Hepatocyte (in vitro differentiated cells): ENCODE data around the gene TMEM129. TPM values are rescaled to one million over a fixed set of nuclear protein-coding genes. Genes with fewer than 3 reads are reported as not detected.

Source experiments
- DNase-seq: peaks from one replicate; pipeline ENCODE4 v3.0.0-alpha.2; 2016; ENCODE audit warnings: low spot score
- H2AFZ ChIP-seq: fragments of 200-600 bp; sonication (generic); 2 replicates; pipeline ENCODE4 v1.6.0; 2016; ENCODE audit warnings: antibody characterized with exemption, mild to moderate bottlenecking
- H3K27ac ChIP-seq: fragments of 200-600 bp; sonication (generic); 2 replicates; pipeline ENCODE4 v1.5.1; 2016; ENCODE audit warnings: mild to moderate bottlenecking
- H3K27me3 ChIP-seq: fragments of 200-600 bp; sonication (generic); 2 replicates; pipeline ENCODE4 v1.6.1; 2016
- H3K36me3 ChIP-seq: fragments of 200-600 bp; sonication (generic); replicated peaks from 2 replicates; pipeline ENCODE4 v1.5.1; 2016; ENCODE audit warnings: low read depth; ENCODE audit not compliant: insufficient read depth
- H3K4me1 ChIP-seq: fragments of 200-600 bp; sonication (generic); 2 replicates; pipeline ENCODE4 v1.5.1; 2016; ENCODE audit warnings: mild to moderate bottlenecking, moderate library complexity; ENCODE audit not compliant: insufficient read depth
- H3K4me2 ChIP-seq: fragments of 200-600 bp; sonication (generic); 2 replicates; pipeline ENCODE4 v1.6.0; 2016
- H3K4me3 ChIP-seq: fragments of 200-600 bp; sonication (generic); 2 replicates; pipeline ENCODE4 v1.5.1; 2016; ENCODE audit warnings: mild to moderate bottlenecking
- H3K79me2 ChIP-seq: fragments of 200-600 bp; sonication (generic); 2 replicates; pipeline ENCODE4 v1.6.0; 2017; ENCODE audit warnings: mild to moderate bottlenecking
- H3K9me2 ChIP-seq: fragments of 200-600 bp; sonication (generic); replicated peaks from 2 replicates; pipeline ENCODE4 v1.6.0; 2017; ENCODE audit warnings: mild to moderate bottlenecking; ENCODE audit not compliant: insufficient read depth
- H3K9me3 ChIP-seq: fragments of 200-600 bp; sonication (generic); 2 replicates; pipeline ENCODE4 v1.5.1; 2016; ENCODE audit warnings: low read depth, mild to moderate bottlenecking
- H4K20me1 ChIP-seq: fragments of 200-600 bp; sonication (generic); 2 replicates; pipeline ENCODE4 v1.6.0; 2016; ENCODE audit warnings: mild to moderate bottlenecking; ENCODE audit not compliant: insufficient read depth, poor library complexity, severe bottlenecking
- EZH2 ChIP-seq: fragments of 200-600 bp; sonication (generic); IDR thresholded peaks from 2 replicates; pipeline ENCODE4 v1.6.1; 2016; ENCODE audit warnings: antibody characterized with exemption, mild to moderate bottlenecking, borderline replicate concordance
- EZH2phosphoT487 ChIP-seq: fragments of 200-600 bp; sonication (generic); IDR thresholded peaks from one replicate; pipeline ENCODE4 v1.6.1; 2018; ENCODE audit warnings: antibody characterized with exemption, mild to moderate bottlenecking, low read depth, moderate library complexity; ENCODE audit not compliant: unreplicated experiment, severe bottlenecking
- WGBS: methylation state at CpG from one replicate; pipeline ENCODE4 v1.1.6; 2016; ENCODE audit warnings: low lambda C conversion rate; ENCODE audit errors: missing lambda C conversion rate; 5-methylcytosine and 5-hydroxymethylcytosine counted together
- polyA plus RNA-seq: library from polyadenylated mRNA; unstranded; fragments of >200 nt; fragmentation: Nextera tagmentation; extraction: Ambion mirVana; gene quantifications from 2 replicates; pipeline ENCODE4 v1.2.1, GENCODE V29; 2016
- total RNA-seq: library from RNA; depleted of rRNA; stranded (reverse); fragments of >200 nt; gene quantifications from 2 replicates; pipeline ENCODE4 v1.2.3, GENCODE V29; 2014
- TF ChIP-seq, protein P1 (sequence below): fragments of 200-600 bp; sonication (generic); IDR thresholded peaks from 2 replicates; pipeline ENCODE4 v1.5.1; 2016; ENCODE audit warnings: antibody characterized with exemption, mild to moderate bottlenecking; ENCODE audit not compliant: poor library complexity

The TMEM129 gene
- total and polyA plus RNA-seq, 2 experiments from 2014 or later = 40.8 to 59.4 TPM

- Histone ChIP-seq H3K9me2 (no peaks in the 10 kb centered on the region), H4K20me1 (no peaks in the 10 kb centered on the region), H3K4me2 (no peak overlapping the region), H3K27ac (no peak overlapping the region), H3K4me3 (no peak overlapping the region), H3K79me2 (no peaks in the 10 kb centered on the region), H2AFZ (no peak overlapping the region), H3K9me3 (no peaks in the 10 kb centered on the region), H3K36me3 (no peaks in the 10 kb centered on the region), H3K4me1 (peaks cover 30% of the 10 kb centered on the region), H3K27me3 (no peaks in the 10 kb centered on the region)
- no peak for DNase-seq
- 76% methylated on average over 30 of the region's 35 CpGs for WGBS
- TF ChIP-seq EZH2 (no peak), EZH2phosphoT487 (no peak)
- TF ChIP-seq, protein P1, sequence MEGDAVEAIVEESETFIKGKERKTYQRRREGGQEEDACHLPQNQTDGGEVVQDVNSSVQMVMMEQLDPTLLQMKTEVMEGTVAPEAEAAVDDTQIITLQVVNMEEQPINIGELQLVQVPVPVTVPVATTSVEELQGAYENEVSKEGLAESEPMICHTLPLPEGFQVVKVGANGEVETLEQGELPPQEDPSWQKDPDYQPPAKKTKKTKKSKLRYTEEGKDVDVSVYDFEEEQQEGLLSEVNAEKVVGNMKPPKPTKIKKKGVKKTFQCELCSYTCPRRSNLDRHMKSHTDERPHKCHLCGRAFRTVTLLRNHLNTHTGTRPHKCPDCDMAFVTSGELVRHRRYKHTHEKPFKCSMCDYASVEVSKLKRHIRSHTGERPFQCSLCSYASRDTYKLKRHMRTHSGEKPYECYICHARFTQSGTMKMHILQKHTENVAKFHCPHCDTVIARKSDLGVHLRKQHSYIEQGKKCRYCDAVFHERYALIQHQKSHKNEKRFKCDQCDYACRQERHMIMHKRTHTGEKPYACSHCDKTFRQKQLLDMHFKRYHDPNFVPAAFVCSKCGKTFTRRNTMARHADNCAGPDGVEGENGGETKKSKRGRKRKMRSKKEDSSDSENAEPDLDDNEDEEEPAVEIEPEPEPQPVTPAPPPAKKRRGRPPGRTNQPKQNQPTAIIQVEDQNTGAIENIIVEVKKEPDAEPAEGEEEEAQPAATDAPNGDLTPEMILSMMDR = no peak
Measured at GRCh38 chr4:1752284-1753041, 31.3 kb upstream of the TMEM129 start.

GRCh38 chr4:1751919-1752283 is 30.8 kb upstream of the TMEM129 start:
- DNase-seq = no peak
- Histone ChIP-seq H3K36me3 (no peaks in the 10 kb centered on the region), H3K27ac (no peak overlapping the region), H3K4me1 (peaks cover 30% of the 10 kb centered on the region), H3K27me3 (no peaks in the 10 kb centered on the region), H2AFZ (no peak overlapping the region), H3K9me3 (no peaks in the 10 kb centered on the region), H4K20me1 (no peaks in the 10 kb centered on the region), H3K4me2 (no peak overlapping the region), H3K4me3 (no peak overlapping the region), H3K79me2 (no peaks in the 10 kb centered on the region), H3K9me2 (no peaks in the 10 kb centered on the region)
- 86% methylated on average over 6 of the region's 8 CpGs for WGBS
- TF ChIP-seq EZH2phosphoT487 (no peak), EZH2 (no peak)
- TF ChIP-seq, protein P1 = no peak

DNA sequence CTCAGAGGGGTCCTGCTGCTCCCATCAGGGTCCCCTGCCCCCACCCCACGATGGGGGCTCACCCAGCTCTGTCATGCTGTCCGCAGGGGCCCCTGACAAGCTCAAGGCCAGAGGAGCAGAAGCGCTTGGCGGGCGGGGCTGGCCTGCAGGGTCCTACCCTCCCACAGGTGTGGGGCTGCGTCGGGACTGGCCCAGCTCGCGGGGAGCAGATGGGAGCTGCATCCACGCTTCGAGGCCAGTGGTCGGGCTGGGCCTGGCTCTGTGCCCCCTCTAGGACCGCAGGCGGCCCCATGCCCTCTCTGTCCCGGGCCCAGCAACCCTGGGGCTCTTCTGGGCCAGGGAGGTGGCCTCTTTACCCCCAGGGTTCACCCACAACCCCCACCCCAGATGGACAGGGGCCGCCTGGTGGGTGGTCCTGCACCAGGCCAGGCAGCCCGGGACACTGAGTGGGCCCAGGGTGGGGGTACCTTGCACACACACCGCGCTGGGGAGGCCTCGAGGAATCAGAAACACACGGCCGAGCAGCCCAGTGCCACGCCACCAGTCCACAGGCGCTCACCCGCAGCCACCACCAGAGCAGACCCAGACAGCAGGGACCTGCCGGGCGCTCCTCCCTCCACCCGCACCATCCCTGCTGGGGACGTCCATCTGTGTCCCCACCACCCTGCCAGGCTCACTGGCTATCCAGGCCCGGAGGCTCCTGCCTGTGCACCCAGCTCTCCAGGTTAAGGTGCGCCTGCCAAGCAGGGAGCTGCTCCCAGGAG is 30.2 kb upstream of the TMEM129 start:
- Histone ChIP-seq H3K36me3 (no peaks in the 10 kb centered on the region), H3K9me2 (no peaks in the 10 kb centered on the region), H3K4me2 (no peak overlapping the region), H3K4me1 (peaks cover 30% of the 10 kb centered on the region), H3K9me3 (no peaks in the 10 kb centered on the region), H2AFZ (no peak overlapping the region), H3K27me3 (no peaks in the 10 kb centered on the region), H4K20me1 (no peaks in the 10 kb centered on the region), H3K79me2 (no peaks in the 10 kb centered on the region), H3K27ac (no peak overlapping the region), H3K4me3 (no peak overlapping the region)
- TF ChIP-seq, protein P1 = no peak
- TF ChIP-seq EZH2phosphoT487 (no peak), EZH2 (no peak)
- 87% methylated on average over 30 of the region's 31 CpGs for WGBS
- no peak for DNase-seq
